Measurements from ENCODE around the gene FBXW12.
"Not testable (repeated sequence)": the region's sequence is repeated elsewhere in the genome, so short reads cannot be mapped to it uniquely, and the experiment has no call there.

FBXW12 gene, protein sequence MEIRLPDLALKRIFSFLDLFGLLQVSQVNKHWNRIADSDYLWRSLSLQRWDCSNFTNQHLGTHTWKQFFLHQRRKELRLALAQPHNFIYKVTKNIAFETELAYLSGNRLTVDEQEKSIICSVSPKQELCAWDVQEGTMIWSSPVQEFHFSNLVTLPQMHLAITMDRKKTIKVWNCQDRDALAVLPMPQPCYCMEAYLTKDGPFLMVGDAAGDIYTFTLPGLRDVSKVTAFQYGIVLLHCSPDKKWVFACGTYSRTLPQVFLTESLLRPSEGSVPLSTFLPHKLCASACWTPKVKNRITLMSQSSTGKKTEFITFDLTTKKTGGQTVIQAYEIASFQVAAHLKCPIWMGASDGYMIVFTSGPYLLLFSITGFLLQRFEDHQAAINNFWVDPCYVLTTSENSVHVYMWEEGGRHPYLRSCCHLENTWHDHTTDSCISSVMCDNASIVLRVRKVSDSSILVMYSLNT

DNA sequence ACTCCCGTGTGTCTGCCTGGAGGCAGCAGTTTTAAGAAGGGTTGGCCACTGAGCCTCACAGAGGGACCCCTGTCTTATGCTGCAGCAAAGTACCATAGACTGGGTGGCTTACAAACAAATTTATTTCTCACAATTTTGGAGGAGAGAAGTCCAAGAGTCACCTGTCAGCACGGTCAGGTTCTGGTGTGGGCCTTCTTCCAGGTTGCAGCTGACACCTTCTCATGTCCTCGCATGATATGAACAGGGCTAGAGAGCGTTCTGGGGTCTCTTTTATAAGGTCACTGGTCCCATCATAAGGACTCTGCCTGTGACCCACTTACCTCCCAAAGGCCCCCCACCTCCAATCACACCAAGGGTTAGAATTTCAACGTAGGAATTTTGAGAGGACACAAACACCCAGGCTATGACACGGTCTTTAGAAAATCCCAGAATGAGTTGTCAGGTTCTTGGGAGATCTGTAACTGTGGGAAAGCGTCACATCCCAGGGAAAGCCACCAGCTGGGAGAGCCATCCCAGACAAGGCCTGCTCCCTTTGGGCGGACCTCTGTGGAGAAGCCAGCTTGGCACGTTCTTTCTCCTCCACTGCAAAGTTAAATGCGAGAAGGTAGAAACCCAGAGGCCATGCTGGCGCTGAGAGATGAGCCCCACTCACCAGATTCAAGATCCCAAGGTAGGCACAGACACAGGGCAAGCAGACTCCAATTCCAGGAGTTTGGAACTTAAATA lies at the start of gene FBXW12:
FBXW12 (plus strand) TSS at position 569 of the 726 bp plus-strand sequence. CDS start 549 bp downstream, outside the sequence.
- no peak for DNase-seq

DNA sequence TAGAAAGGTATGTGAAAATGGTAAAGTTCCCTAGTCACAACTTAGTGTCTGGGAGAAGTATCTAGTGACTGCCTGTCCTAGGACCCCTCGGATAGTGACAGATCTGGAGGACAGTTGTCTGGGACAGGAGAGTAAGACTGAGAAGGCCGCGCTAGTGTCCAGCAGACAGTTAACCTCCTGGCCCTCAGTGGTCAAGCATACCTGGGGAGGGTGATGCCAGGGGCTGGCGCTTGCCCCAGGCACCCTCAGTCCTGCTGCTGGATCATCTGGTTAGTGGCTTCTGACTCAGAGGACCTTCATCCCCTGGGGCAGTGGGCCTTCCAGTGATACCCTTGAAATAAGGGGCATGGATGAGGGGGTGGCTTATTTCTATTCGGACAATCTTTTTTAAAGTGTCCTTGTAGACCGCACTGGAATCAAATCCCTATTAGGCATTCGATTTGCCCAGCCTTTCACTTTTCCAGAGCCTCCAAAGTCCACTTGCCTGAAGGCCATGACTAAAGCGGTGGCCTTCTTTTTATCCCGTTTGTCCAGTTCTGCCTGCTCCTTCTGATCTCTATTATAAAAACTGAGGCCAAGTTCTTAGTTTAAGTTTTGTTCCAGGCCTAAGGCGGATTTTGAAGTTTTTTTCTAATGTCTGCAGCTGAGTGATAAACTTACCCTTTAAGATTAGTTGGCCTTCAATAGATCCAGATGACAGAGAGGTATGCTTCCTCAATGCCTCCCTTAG lies 40.1 kb upstream of the FBXW12 start:
- not testable (repeated sequence) for DNase-seq

DNA sequence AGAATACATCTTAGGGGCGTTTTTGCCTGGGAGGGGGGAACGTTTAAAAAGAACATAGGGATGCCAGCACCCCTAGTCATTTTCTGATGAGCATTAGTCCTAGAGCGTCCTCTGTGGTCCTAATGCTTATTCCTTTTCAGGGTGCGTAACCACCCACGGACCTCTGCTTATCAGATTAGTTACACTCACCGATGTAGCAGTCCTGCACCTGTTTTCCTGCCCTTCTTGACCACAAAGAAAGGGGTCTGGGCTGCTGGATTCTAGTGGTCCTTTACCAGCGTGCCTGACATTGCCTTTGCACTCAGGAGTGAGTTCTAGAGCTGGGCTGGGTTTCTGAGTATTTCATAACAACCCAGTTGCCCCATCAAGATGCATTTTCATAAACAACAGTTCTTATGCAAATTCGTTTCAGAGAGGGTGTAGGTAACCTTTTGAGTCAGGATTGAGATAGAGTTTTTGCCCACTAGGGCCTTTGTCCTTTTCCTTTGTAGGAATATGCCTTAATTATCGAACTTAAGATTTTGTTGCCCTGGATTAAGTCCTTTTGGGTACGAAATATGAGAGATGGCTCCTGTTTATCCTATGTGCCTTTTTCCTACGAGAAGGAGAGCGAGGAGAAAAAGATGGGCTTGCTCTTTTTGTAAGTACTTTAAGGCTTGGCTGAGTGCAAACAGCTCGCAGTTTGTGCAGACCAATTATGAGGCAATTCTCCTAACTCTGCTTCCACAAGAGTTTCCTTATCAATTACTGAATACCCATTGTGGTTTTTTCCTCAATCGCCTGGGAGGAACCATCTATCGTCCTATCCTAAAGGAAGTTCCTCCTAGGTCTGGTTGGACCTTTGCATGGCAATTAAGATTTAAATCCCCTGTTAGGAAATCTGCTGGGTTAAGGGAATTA lies 38.4 kb upstream of the FBXW12 start, which contains the start of gene SPINK8:
SPINK8 (minus strand) TSS at position 316 of the 900 bp plus-strand sequence. CDS start 5,320 bp downstream, outside the sequence.
- DNase-seq = not testable (repeated sequence)

DNA sequence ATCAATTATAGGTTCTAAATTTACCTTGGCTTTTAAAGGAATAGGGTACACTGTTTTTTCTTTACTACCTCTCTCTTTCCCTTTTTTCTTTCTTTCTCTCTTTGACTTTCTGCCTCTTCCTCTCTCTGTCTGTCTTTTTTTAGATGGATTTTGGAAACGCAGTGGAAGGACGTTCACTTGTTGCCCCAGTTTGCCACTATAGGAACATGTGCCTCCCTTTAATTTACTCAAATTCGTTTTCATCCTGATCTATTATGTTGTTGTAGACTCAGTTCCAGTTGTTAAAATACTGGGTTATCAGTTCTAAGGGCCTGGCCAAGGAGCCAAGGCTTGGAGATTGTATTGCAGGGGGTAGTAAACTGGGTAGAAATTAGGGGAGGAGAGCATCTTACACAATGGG lies 37.4 kb upstream of the FBXW12 start:
- DNase-seq = no peak

DNA sequence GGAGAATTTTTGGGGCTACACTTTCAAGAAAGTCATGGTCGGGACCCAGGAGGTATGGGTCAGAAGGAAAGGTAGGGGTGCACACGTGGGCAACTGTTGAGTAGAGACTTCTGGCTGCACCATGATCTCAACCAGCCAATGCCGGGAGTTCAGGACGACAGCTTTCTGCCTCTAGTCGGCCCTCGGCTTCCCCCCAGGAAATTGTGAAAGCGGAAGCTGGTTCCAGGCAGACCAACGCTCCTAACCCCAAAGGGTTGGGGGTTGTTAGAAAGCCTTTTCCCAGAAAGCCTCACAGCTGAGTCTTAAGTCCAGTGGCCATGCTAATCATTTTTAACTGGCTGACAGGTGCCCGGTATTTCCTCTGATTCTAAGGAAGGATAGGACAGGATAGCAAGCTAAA lies 36.7 kb upstream of the FBXW12 start:
- DNase-seq = not testable (repeated sequence)

DNA sequence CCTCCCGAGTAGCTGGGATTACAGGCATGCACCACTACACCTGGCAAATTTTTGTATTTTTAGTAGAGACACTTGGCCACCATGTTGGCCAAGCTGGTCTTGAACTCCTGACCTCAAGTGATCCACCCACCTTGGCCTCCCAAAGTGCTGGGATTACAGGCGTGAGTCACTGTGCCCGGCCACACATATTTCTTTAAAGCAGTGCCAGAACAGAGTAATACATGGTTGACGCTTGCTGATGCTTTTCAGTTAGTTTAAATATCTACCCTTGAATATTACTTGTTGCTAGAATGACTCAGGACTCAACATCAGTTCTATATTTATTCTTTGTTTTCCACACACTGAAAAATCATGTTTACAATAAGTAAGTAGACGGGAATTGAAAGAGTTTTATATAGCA lies 34.5 kb upstream of the FBXW12 start:
- not testable (repeated sequence) for DNase-seq

DNA sequence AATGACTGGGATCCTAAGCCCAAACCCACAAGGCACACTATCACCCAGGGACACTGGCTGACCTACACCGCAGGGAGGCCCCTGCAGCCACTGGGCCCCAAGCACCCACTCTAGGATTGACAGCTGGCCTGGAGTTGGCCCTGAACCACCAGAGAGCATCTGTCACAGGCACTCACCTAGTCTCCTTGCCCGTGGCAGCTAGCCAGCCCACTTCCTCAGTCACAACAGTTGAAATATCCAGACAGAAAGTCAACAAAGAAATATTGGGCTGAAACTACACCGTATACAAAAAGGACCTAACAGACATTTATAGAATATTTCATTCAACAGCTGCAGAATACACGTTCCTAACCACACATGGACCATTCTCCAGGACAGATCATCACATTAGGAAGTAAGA lies 33.4 kb upstream of the FBXW12 start:
- DNase-seq = no peak

DNA sequence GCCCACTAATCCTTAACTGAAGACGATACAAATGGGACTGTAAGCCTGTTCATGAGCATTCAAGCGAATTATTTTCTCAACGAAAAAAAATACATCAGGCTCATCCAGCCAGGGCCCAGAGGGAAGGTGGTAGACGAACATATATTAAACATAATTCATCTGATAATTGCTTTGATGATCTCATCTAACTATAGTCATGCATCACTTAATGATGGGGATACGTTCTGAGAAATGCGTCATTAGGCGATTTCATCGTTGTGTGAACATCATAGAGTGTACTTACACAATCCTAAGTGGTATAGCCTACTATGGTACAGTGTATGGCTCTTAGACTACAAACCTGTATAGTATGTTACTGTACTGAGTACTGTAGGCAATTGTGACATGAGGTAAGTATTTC lies 28.6 kb upstream of the FBXW12 start:
- no peak for DNase-seq

DNA sequence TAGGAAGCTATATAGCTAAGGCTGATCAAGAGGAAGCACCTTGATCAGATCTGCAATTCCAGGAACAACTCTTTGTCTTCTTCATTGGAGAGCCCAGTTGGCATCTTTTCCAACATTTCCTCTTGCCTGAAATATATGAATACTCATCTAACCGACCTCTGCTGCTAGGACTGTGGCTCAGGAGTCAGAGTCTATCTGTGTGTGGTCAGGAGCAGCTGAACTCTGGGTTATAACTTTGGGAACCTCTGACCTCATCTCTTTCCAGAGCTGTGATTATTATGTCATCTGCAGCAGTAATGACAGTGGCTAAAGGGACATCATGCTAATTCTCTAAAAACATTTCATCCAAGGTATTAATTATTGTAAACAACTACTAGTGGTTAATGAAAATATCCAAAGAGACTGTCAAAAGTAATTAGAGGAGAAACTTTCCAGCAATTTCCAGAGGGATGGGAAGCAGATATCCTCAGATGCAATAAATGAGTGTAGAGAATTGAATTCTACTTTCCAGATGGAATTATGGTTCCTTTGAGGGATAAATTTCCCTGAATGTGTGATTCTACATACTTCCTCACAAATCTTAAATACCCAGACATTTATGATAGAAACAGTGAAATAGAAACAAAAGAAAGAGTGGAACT lies 27.0 kb upstream of the FBXW12 start:
- no peak for DNase-seq

DNA sequence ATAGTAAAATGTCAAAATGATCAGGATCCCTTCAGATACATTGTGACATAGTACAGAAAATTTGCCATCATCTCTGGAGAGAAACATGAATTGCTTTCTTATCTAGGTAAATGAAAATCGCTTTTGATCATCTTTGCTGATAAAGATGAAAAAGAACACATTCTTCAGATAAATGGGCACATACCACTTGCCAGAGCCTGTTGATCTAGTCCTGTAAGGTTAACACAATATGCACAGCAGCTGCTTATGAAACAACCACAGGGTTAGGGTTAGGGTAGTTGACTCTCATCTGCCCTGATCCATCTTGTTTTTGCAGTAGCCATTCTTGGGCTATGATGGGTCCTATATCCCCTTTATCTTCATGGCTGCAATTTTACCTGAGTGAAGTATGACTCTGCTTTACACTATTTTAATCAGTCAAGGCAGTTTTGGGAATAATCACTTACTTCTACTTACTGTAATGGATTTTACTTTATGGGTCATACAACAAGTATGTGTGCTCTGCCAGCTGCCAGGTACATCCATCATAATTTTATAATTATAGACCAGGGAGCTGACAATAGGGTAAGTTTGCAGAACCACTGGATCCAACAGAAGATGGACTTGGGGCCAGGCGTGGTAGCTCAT lies 26.0 kb upstream of the FBXW12 start:
- DNase-seq = no peak

DNA sequence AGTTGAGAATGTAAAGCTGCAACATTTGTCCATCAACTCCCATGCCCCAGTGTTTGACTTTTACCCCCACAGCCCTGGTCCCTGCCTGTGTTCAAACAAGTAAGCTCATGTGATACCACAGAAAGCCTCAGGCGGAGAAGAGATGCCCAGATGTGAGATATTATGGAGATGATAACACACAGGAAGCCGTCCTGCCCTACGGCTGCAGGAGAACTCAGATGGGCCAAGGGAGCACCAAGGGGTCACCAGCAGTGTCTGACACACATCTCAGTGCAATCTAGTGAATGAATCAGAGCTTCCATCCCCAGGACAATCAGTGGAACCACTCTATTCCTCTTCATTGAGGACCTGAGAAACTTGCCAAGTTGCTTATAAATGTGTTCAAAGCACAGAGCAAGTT lies 24.5 kb upstream of the FBXW12 start:
- DNase-seq = no peak

DNA sequence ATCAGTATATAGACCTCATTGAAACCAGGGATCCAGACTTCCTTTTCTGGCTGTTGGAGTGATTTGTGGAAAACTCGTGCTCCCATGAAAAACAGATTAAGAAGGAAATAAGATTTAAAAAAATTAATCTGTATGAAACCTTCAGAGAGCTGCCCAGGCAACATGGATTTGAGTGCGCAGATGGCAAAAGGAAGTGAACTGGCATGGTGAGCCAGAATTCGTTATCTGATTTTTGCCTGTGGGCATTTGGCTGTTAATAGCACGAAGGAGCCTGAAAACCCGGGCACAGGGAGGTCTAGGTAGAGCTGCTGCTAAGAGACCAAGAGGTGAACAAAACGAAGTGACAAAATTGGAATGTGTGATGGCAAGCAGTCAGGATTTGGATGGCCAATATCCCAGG lies 19.5 kb upstream of the FBXW12 start:
- DNase-seq = no peak

DNA sequence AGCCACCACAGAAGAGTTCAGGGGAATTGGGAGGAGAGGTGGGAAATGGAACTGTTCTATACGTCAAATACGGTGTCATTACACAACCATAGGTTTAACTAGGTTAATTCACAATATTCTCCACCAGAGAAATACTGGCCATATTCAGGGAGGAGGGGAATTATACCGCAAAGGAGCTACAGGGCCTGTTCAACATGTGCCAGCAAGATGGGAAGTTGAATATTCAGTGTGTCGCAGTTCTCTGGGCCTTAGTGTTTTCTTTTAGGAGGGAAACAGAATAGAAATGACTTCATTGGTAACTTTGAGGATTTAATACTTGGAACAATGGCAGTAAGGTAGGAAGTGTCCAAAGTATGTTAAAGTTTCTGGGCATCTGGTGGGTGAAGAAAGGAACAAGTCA lies 18.0 kb upstream of the FBXW12 start:
- DNase-seq = no peak

DNA sequence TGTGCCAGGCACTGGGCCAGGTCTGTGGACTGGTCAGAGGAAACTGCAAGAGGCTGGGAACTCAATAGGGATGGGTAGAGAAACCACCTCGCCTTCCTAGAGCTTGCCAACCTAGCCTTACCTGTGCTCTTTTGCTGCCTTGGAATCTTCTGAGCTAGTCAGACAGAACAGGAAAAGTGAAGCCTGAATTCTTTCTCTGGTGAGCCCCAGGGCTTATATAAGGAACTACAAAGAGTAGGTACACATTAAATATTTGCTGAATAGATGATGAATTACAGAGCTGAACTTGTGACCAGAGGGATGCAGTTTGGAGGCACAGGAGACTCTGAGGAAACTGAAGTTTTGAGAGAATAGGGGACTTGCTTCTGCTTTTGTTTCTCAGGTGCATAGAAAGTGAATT lies 15.6 kb upstream of the FBXW12 start:
- no peak for DNase-seq

DNA sequence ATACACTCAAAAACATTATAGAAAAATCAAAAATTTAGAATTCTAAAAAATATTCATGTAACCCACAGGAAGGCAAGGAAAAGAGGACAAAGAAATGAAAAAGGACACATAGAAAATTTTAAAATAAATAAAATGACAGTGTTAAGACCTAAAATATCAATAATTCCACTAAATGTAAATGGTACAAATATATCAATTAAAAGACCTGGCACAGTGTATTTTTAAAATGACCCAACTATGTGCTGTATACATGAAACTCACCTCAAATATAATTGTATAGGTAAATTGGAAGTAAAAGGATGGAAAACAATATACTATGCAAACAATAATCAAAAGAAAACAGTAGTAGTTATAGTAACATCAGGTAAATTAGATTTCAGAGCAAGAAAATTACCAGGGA lies 10.1 kb upstream of the FBXW12 start:
- no peak for DNase-seq

DNA sequence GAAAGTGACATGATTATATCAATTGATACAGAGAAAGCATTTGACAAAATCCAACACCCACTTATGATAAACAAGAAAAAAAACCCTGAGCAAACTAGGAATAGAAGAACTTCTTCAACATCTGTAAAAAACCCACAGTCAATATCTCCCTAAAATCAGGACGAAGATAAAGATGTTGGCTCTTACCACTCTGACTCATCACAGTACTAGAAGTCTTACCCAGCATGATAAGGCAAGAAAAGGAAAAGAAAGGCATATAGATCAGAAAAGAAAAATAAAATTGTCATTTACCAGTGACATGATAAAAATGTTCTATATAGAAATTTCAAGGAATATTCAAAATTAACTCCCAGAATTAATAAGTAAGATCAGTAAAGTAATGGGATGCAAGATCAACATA lies 7.2 kb upstream of the FBXW12 start:
- no peak for DNase-seq

DNA sequence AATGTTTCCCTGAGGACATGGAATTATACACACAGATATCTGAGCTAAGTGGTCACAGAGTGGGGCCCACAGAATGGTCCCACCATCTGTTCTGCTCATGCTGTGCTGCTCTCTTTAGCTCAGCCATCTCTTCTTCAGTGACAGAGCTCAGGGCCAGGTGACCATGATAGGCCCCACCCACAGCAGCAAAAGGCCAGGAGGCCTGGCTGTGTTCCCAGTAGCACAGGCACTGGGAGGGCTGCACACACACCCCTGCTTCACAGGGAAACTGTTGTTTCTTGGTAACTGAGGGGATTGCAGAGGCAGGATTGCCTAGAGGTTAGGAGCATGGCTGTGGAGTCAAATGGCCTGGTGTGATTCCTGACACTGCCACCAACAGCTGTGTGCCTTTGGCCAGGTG lies 4.8 kb upstream of the FBXW12 start:
- DNase-seq = no peak

DNA sequence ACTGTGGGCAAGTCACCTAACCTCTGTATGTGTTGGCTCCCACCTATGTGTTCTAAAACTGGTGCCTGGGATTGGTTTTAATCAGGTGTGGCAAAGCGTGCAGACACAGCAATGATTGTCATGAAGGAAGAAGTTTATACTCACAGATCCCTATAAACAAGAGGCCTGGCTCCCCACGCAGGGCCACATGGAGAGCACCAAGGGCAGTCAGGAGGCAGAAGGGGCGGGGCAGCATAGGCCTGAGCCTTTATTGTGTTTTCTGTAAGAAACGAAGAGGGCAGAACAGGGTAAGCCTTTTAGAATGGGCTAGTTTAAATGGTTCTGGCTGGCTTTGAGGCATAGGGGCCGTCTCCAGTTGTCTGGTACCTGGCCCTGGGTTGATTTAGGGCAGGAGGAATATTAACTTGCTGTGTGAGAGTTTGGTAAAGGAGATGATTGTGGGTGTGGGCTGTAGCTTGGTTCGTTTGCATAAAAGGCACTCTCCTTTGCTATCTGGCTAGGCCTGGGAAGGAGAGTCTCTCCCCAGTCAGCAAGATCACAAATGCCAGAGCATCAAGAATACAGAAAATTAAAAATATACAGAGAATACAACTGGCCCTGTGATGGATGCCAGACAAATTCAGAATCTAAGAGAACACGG lies 2.2 kb upstream of the FBXW12 start:
- DNase-seq = no peak

DNA sequence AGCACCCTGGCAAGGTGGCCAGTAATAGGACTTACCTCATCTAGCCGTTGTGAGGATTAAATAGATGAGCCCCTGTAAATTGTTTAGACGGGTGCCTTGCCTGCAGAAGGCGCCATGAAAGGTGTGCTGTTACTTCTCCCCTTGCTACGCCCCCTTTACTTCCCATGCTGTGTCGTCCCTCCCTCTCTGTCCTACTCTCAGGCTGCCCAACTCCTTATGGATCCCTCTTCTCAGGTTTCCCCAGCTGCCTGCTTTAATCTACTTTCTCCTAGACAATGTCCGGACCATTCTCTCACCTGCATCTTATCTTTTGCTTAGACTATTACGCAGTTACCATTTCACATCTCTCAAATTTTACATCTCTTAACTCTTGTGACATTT lies 1.7 kb upstream of the FBXW12 start:
- DNase-seq = no peak

DNA sequence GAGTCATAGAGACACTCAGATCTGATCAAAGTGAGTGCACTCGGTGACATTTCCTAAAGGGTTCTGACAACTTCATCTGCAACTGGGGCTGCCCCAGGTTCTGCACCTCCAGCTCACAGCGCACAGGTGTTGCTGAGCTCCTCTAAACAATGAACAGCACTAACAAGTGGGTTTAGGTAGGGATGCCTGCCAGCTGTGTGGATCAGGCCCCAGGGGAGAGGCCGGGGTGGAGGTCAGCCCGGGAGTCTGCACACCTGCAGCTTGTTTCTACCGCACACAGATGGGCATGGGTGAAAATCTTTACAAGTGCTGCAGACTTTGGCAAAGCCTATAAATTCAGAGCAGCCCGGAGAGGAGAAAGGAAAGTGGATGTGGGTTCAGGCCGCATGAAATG lies 355 bp downstream of the FBXW12 start:
- DNase-seq = no peak

DNA sequence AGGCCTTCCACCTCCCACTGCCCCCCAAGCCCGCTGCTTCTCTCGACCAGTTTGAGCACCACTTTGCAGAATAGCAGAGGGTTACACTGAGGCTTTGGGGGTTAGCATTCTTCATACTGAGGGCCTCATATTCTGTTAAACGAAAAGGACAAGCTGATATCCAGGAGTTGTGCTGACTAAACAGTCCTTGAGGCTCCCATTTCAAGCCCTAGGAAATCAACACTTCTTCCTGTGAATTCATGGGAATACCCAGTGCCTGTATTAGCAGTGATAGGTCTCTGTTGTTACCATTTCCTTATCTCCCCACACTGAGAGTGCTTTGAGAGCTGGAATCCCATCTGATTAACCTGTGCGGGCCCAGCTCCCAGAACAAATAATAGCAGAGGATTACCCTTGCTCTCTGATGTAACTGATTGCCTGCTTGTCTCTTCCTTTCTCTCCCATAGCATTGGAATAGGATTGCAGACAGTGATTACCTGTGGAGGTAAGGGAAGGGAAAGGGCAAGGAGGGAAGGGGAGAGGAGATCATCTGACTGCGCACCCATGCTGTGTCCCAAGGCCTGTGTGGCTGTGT lies 930 bp downstream of the FBXW12 start:
- no peak for DNase-seq
